DND-41 (cell line): ENCODE measurements around the gene DDX4.

Experiments used
- EZH2 ChIP-seq: IDR thresholded peaks from 3 replicates; pipeline ENCODE4 v1.6.1; 2012; ENCODE audit warnings: borderline replicate concordance, low read depth, mild to moderate bottlenecking, moderate library complexity, low read length, inconsistent platforms; ENCODE audit not compliant: severe bottlenecking
- TF ChIP-seq, protein P1 (sequence below): IDR thresholded peaks from 2 replicates; pipeline ENCODE4 v1.5.1; 2012; ENCODE audit warnings: borderline replicate concordance, low read length, moderate library complexity, mild to moderate bottlenecking; ENCODE audit not compliant: poor library complexity, severe bottlenecking; ENCODE audit errors: extremely low read depth

DNA sequence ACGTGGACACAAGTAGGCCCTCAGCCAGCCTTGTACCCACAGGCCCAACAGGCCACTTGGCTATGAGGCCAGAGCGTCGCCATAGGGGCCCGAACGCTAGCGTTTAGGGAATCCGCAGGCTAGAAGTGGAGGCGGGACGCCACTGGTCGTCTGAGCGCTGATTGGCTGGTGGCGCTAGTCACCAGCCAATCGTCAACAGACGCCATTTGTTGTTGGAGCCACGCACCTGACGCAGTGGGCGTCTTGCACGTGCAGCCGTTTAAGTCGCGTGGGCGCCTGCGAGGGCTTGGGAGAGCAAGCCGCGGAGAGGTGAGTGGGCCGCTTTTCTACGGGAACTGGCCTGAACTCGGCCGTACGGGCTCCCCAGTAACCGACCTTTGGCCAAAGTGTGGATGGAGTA, at the start of gene DDX4:
- TF ChIP-seq EZH2: no peak
- TF ChIP-seq, protein P1, sequence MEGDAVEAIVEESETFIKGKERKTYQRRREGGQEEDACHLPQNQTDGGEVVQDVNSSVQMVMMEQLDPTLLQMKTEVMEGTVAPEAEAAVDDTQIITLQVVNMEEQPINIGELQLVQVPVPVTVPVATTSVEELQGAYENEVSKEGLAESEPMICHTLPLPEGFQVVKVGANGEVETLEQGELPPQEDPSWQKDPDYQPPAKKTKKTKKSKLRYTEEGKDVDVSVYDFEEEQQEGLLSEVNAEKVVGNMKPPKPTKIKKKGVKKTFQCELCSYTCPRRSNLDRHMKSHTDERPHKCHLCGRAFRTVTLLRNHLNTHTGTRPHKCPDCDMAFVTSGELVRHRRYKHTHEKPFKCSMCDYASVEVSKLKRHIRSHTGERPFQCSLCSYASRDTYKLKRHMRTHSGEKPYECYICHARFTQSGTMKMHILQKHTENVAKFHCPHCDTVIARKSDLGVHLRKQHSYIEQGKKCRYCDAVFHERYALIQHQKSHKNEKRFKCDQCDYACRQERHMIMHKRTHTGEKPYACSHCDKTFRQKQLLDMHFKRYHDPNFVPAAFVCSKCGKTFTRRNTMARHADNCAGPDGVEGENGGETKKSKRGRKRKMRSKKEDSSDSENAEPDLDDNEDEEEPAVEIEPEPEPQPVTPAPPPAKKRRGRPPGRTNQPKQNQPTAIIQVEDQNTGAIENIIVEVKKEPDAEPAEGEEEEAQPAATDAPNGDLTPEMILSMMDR: no peak
